GM12891 (cell line): ENCODE measurements around the gene TSR1.

Source experiments
- POU2F2 ChIP-seq: IDR thresholded peaks from 2 replicates; pipeline ENCODE4 v1.6.1; 2011; ENCODE audit warnings: low read depth, mild to moderate bottlenecking, control low read depth, low read length, moderate library complexity
- TAF1 ChIP-seq: IDR thresholded peaks from 2 replicates; pipeline ENCODE4 v1.6.1; 2011; ENCODE audit warnings: low read depth, low read length, control low read depth

- TF ChIP-seq TAF1 (no peak), POU2F2 (no peak)
Observed at GRCh38 chr17:2362416-2362815, 26.2 kb upstream of the TSR1 start.
